Measurements from ENCODE around the gene SLC30A10. TPM values are rescaled to one million over a fixed set of nuclear protein-coding genes. Genes with fewer than 3 reads are reported as not detected.

SLC30A10 gene
- total RNA-seq, 2 experiments from 2014 or later, result not detected

DNA sequence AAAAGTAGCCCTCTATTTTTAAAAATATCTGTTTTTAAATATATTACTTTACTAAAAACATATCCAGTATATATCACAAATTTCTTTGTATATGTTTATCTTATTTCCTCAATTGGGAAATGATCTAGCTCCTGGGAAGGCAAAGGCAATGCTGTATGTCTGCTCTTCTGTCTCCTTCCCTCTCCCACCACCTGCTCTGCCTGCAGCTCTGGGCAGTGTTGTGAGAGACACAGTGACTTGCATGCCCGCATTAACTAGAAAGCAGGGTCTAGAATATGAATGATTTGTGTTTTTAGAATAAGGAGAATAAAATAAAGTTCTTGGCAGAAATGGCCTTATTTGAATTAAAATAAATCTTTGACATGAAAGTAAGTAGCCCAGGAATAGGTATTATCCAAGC, 11.1 kb downstream of the SLC30A10 start:
- no peak overlapping the region for H3K4me2 ChIP-seq (ENCODE audit: low read length)
- H3K79me2 ChIP-seq (ENCODE audit: insufficient read depth, low read depth, low read length), result no peaks in the 10 kb centered on the region
- no peak overlapping the region for H2AFZ ChIP-seq (ENCODE audit: low read length)
- TF ChIP-seq EZH2phosphoT487 (IDR thresholded peaks at IDR 0.05; ENCODE audit: borderline replicate concordance, low read depth, low read length), result no peak
- TF ChIP-seq, protein P1, sequence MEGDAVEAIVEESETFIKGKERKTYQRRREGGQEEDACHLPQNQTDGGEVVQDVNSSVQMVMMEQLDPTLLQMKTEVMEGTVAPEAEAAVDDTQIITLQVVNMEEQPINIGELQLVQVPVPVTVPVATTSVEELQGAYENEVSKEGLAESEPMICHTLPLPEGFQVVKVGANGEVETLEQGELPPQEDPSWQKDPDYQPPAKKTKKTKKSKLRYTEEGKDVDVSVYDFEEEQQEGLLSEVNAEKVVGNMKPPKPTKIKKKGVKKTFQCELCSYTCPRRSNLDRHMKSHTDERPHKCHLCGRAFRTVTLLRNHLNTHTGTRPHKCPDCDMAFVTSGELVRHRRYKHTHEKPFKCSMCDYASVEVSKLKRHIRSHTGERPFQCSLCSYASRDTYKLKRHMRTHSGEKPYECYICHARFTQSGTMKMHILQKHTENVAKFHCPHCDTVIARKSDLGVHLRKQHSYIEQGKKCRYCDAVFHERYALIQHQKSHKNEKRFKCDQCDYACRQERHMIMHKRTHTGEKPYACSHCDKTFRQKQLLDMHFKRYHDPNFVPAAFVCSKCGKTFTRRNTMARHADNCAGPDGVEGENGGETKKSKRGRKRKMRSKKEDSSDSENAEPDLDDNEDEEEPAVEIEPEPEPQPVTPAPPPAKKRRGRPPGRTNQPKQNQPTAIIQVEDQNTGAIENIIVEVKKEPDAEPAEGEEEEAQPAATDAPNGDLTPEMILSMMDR (conservative IDR thresholded peaks at IDR 0.05; ENCODE audit: low read length), result no peak
- no peaks in the 10 kb centered on the region for H3K9me2 ChIP-seq (ENCODE audit: insufficient read depth, low read length)
- no TSS peak for BruUV-seq (replicated peaks)
- POLR2A ChIA-PET, result no interaction called here
- no peak overlapping the region for H3K27ac ChIP-seq (ENCODE audit: low read depth, low read length, poor library complexity, severe bottlenecking)
- intact Hi-C loops (cut with micrococcal nuclease; ENCODE audit: unreplicated experiment), result no loop called here
- no peak overlapping the region for H3K4me3 ChIP-seq (ENCODE audit: low read depth, low read length, poor library complexity, severe bottlenecking)
- no peaks in the 10 kb centered on the region for H3K9me3 ChIP-seq (ENCODE audit: low read length)
- no peaks in the 10 kb centered on the region for H3K4me1 ChIP-seq (ENCODE audit: insufficient read depth, low read length, poor library complexity, severe bottlenecking)
- DNase-seq (ENCODE audit: low spot score), result no peak
- CTCF ChIA-PET (ENCODE audit: unreplicated experiment), result no interaction called here
- H3K36me3 ChIP-seq (ENCODE audit: insufficient read depth, low read length), result no peaks in the 10 kb centered on the region
- no peaks in the 10 kb centered on the region for H4K20me1 ChIP-seq (ENCODE audit: insufficient read depth, low read length)

DNA sequence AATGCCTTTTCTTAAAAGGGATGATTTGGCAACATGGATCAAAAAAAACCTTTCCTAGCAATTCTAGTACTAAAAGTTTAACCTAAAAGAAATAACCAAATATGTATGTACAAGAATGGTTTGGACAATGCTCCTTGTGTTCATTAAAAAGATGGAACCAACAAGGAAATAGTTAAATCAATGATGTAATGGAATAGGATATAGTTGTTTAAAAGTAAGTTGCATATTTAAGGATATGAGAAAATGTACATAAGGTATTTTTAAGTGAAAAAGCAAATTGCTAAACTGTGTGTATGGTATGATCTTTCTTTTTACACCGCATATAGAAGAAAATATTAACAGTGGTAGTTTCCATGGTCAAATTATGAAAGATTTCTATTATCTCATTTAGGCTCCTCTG, 12.1 kb downstream of the SLC30A10 start:
- ChIA-PET POLR2A (no interaction called here), CTCF (ENCODE audit: unreplicated experiment) (no interaction called here)
- no peak overlapping the region for H3K27ac ChIP-seq (ENCODE audit: low read depth, low read length, poor library complexity, severe bottlenecking)
- intact Hi-C loops (cut with micrococcal nuclease; ENCODE audit: unreplicated experiment), result no loop called here
- H2AFZ ChIP-seq (ENCODE audit: low read length), result no peak overlapping the region
- no peak for DNase-seq (ENCODE audit: low spot score)
- H3K79me2 ChIP-seq (ENCODE audit: insufficient read depth, low read depth, low read length), result no peaks in the 10 kb centered on the region
- no peaks in the 10 kb centered on the region for H3K9me2 ChIP-seq (ENCODE audit: insufficient read depth, low read length)
- no peaks in the 10 kb centered on the region for H3K36me3 ChIP-seq (ENCODE audit: insufficient read depth, low read length)
- TF ChIP-seq, protein P1 (conservative IDR thresholded peaks at IDR 0.05; ENCODE audit: low read length), result no peak
- no peak for TF ChIP-seq EZH2phosphoT487 (IDR thresholded peaks at IDR 0.05; ENCODE audit: borderline replicate concordance, low read depth, low read length)
- no peaks in the 10 kb centered on the region for H4K20me1 ChIP-seq (ENCODE audit: insufficient read depth, low read length)
- BruUV-seq (replicated peaks), result no TSS peak
- no peaks in the 10 kb centered on the region for H3K4me1 ChIP-seq (ENCODE audit: insufficient read depth, low read length, poor library complexity, severe bottlenecking)
- H3K4me3 ChIP-seq (ENCODE audit: low read depth, low read length, poor library complexity, severe bottlenecking), result no peak overlapping the region
- H3K9me3 ChIP-seq (ENCODE audit: low read length), result no peaks in the 10 kb centered on the region
- no peak overlapping the region for H3K4me2 ChIP-seq (ENCODE audit: low read length)

DNA sequence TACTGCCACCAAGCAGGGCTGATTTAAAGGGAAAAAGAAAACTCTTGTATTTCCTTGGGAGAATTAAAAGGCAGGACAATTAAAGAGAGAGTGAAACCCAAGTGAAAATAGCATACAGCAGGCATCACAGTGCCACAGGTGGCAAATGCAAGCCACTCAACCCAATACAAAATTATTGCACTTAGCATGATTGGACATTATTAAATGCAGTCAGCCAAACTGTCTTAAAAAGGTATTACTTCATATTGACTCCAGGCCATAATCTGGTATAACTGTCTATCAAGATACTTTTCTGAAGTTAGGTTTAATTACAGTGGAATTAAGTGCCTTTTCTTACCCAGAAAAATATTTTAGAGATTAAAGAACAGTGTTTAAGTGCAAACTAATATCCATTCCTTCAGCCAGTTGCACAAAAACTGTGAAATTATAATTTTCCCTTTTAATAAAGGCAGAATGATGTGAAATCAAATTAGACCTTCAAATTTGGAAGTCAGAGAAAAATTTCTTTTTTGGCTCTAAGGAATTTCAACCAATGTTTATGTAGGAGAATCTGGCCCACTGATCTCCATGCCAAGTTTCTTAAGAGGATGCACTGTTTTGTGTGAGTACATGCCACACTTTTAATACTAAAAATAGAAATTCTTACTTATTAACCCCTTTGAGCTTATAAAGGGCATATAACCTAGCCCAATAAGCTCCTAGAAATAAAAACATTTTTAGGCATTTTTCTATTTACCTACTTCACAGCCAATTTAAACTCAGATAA, 15.2 kb downstream of the SLC30A10 start:
- BruUV-seq (replicated peaks), result no TSS peak
- Histone ChIP-seq H3K9me2 (ENCODE audit: insufficient read depth, low read length) (no peaks in the 10 kb centered on the region), H3K4me3 (ENCODE audit: low read depth, low read length, poor library complexity, severe bottlenecking) (no peak overlapping the region), H4K20me1 (ENCODE audit: insufficient read depth, low read length) (no peaks in the 10 kb centered on the region), H3K9me3 (ENCODE audit: low read length) (no peaks in the 10 kb centered on the region), H3K36me3 (ENCODE audit: insufficient read depth, low read length) (no peaks in the 10 kb centered on the region), H3K27ac (ENCODE audit: low read depth, low read length, poor library complexity, severe bottlenecking) (no peak overlapping the region), H3K4me1 (ENCODE audit: insufficient read depth, low read length, poor library complexity, severe bottlenecking) (no peaks in the 10 kb centered on the region), H3K4me2 (ENCODE audit: low read length) (no peak overlapping the region), H3K79me2 (ENCODE audit: insufficient read depth, low read depth, low read length) (no peaks in the 10 kb centered on the region), H2AFZ (ENCODE audit: low read length) (no peak overlapping the region)
- ChIA-PET CTCF (ENCODE audit: unreplicated experiment) (no interaction called here), POLR2A (interaction anchor here (0.7 to 1.0 kb wide), 2 partner anchors 58 to 69 kb away, joined by 3 to 4 read pairs; no protein-coding TSS in a partner anchor)
- TF ChIP-seq, protein P1 (conservative IDR thresholded peaks at IDR 0.05; ENCODE audit: low read length), result no peak
- no peak for TF ChIP-seq EZH2phosphoT487 (IDR thresholded peaks at IDR 0.05; ENCODE audit: borderline replicate concordance, low read depth, low read length)
- intact Hi-C loops (cut with micrococcal nuclease; ENCODE audit: unreplicated experiment), result no loop called here
- no peak for DNase-seq (ENCODE audit: low spot score)

Measured in OCI-LY7 (cell line).